ENCODE data around the gene IFT81. TPM values are rescaled to one million over a fixed set of nuclear protein-coding genes. Genes with fewer than 3 reads are reported as not detected.
"Not testable (repeated sequence)": the region's sequence is repeated elsewhere in the genome, so short reads cannot be mapped to it uniquely, and the experiment has no call there.

The IFT81 gene
- total RNA-seq, 2 donors from 2014 or later, result 1.0 to 3.9 TPM

- Mint-ChIP-seq H3K27ac (no peak overlapping the region), H3K9me3 (no peaks in the 10 kb centered on the region), H3K36me3 (no peaks in the 10 kb centered on the region)
- no peak for ATAC-seq
- no peak for DNase-seq (ENCODE audit: low spot score in 2 of 2)
These were observed 19.7 kb upstream of the IFT81 start for GRCh38 chr12:110104188-110105094.

GRCh38 chr12:110105159-110105558 lies 19.0 kb upstream of the IFT81 start:
- DNase-seq (ENCODE audit: low spot score in 2 of 2) (no peak), ATAC-seq (no peak)
- H3K36me3 Mint-ChIP-seq, result no peaks in the 10 kb centered on the region
- H3K9me3 Mint-ChIP-seq, result peaks cover 0 to 2% of the 10 kb centered on the region in 2 donors
- no peak overlapping the region for H3K27ac Mint-ChIP-seq

- Mint-ChIP-seq H3K27ac (no peak overlapping the region), H3K36me3 (no peaks in the 10 kb centered on the region), H3K9me3 (peaks cover 0 to 3% of the 10 kb centered on the region in 2 donors)
- DNase-seq (ENCODE audit: low spot score in 2 of 2) (no peak), ATAC-seq (no peak)
These were observed 18.2 kb upstream of the IFT81 start for GRCh38 chr12:110105986-110106385.

GRCh38 chr12:110107369-110108281 lies 16.5 kb upstream of the IFT81 start:
- DNase-seq (ENCODE audit: low spot score in 2 of 2), result no peak
- no peak for ATAC-seq
- no peaks in the 10 kb centered on the region for H3K36me3 Mint-ChIP-seq
- peaks cover 0 to 3% of the 10 kb centered on the region in 2 donors for H3K9me3 Mint-ChIP-seq
- H3K27ac Mint-ChIP-seq, result peak overlapping the region in 1 of 2 donors; percentile 57

GRCh38 chr12:110108309-110109036 lies 15.7 kb upstream of the IFT81 start:
- Mint-ChIP-seq H3K36me3 (no peaks in the 10 kb centered on the region), H3K27ac (peak overlapping the region in 1 of 2 donors; percentile 57), H3K9me3 (peaks cover 0 to 3% of the 10 kb centered on the region in 2 donors)
- DNase-seq (ENCODE audit: low spot score in 2 of 2), result no peak
- ATAC-seq, result no peak

- H3K9me3 Mint-ChIP-seq, result peaks cover 0 to 3% of the 10 kb centered on the region in 2 donors
- no peak for DNase-seq (ENCODE audit: low spot score in 2 of 2)
These were observed 14.9 kb upstream of the IFT81 start for GRCh38 chr12:110109037-110109836.

GRCh38 chr12:110109837-110110535 lies 14.2 kb upstream of the IFT81 start:
- H3K9me3 Mint-ChIP-seq, result peaks cover 0 to 3% of the 10 kb centered on the region in 2 donors
- no peaks in the 10 kb centered on the region for H3K36me3 Mint-ChIP-seq
- DNase-seq (ENCODE audit: low spot score in 2 of 2), result no peak
- ATAC-seq, result no peak
- no peak overlapping the region for H3K27ac Mint-ChIP-seq

More at GRCh38 chr12:110109037-110109836, 14.9 kb upstream of the IFT81 start:
- ATAC-seq, result no peak
- H3K27ac Mint-ChIP-seq, result peak overlapping the region in 1 of 2 donors; percentile 40
- H3K36me3 Mint-ChIP-seq, result no peaks in the 10 kb centered on the region

- Mint-ChIP-seq H3K9me3 (peaks cover 0 to 3% of the 10 kb centered on the region in 2 donors), H3K27ac (no peak overlapping the region), H3K36me3 (no peaks in the 10 kb centered on the region)
- DNase-seq (ENCODE audit: low spot score in 2 of 2), result no peak
- no peak for ATAC-seq
These were observed 12.5 kb upstream of the IFT81 start for GRCh38 chr12:110111476-110112334.

- ATAC-seq, result no peak
- H3K27ac Mint-ChIP-seq, result no peak overlapping the region
- peaks cover 0 to 3% of the 10 kb centered on the region in 2 donors for H3K9me3 Mint-ChIP-seq
- no peak for DNase-seq (ENCODE audit: low spot score in 2 of 2)
- no peaks in the 10 kb centered on the region for H3K36me3 Mint-ChIP-seq
These were observed 11.9 kb upstream of the IFT81 start for GRCh38 chr12:110112335-110112660.

- Mint-ChIP-seq H3K36me3 (no peaks in the 10 kb centered on the region), H3K9me3 (peaks cover 0 to 3% of the 10 kb centered on the region in 2 donors), H3K27ac (no peak overlapping the region)
- DNase-seq (ENCODE audit: low spot score in 2 of 2) (no peak), ATAC-seq (no peak)
These were observed 9.6 kb upstream of the IFT81 start for GRCh38 chr12:110114528-110114937.

GRCh38 chr12:110115675-110116074 lies 8.5 kb upstream of the IFT81 start:
- Mint-ChIP-seq H3K9me3 (no peaks in the 10 kb centered on the region), H3K27ac (no peak overlapping the region), H3K36me3 (no peaks in the 10 kb centered on the region)
- ATAC-seq (no peak), DNase-seq (ENCODE audit: low spot score in 2 of 2) (no peak)

GRCh38 chr12:110116623-110117022 lies 7.5 kb upstream of the IFT81 start:
- Mint-ChIP-seq H3K36me3 (no peaks in the 10 kb centered on the region), H3K9me3 (no peaks in the 10 kb centered on the region), H3K27ac (no peak overlapping the region)
- ATAC-seq (no peak), DNase-seq (ENCODE audit: low spot score in 2 of 2) (no peak)

GRCh38 chr12:110117210-110117609 lies 6.9 kb upstream of the IFT81 start:
- not testable (repeated sequence) for ATAC-seq; H3K9me3 Mint-ChIP-seq; DNase-seq (ENCODE audit: low spot score in 2 of 2); H3K27ac Mint-ChIP-seq; H3K36me3 Mint-ChIP-seq

- ATAC-seq (no peak), DNase-seq (ENCODE audit: low spot score in 2 of 2) (no peak)
- H3K27ac Mint-ChIP-seq, result peak overlapping the region in 1 of 2 donors; percentile 72
- no peaks in the 10 kb centered on the region for H3K9me3 Mint-ChIP-seq
- no peaks in the 10 kb centered on the region for H3K36me3 Mint-ChIP-seq
These were observed 6.0 kb upstream of the IFT81 start for GRCh38 chr12:110117956-110118685.
